NCI-H1105 treated with DMSO at 0.1 percent for 48 hours (cell line): ENCODE data around the gene NUDT7.

Source experiments
- DNase-seq: peaks from one replicate; lab custom pipeline; 2025; lab: John Stamatoyannopoulos, UW

The NUDT7 gene

DNA sequence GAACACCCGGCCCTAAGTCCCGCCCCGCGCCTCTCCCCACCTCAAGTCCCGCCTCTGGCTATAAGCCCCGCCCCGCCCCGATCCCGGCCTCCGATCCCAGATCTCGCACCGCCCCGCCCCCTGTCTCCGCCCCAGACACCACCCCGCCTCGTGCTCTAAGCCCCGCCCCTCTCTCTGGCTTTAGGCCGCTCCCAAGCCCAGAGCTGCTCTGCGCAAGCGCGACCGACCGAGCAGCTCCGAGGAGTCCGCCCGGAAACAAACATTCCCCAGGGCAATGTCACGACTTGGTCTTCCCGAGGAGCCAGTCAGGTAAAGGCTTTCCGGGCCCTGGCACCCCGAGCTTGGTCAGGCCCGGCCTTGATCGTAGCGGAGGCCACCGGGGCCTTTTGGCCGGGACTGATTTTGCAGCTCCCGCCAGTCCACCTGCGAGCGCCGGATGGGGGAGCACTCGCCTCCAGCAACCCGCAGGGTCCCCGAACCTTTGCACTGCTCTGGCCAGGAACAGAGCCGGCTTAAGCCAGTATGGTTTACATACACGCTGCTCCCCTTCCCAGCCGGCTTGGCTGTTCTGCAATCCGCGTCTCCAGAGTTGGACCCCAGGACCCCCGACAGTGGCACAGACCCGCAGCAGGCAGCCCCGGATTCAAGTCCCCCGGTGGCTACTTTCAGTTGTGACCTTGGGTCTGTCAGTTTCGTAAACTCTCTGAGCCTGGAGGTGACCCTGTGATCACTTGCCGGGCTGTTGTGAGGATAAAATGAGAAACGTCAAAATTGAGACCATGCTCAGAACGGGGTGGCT lies at the start of gene NUDT7:
Gene NUDT7 (plus strand): TSS at position 206 of the 799 bp plus-strand sequence. CDS start 69 bp downstream, at position 275.
- peak; percentile 55 for DNase-seq

DNA sequence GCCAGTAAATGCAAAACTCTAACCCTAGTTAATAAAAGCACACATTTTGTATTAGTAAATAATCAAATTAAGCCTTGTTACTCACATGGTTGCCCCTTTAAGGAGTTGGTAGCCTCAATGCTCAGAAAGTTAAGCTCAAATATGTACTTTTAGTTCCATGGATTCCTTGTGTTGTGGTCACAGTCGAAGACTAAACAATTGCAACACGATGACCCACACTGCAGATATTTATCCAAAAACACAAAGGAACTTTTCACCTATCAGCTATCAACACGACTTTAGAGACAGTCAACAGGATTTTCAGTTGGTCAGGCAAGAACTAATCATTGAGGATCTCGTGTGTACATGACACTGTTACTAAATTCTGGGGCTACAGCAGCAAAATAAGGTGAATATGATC lies 47.4 kb upstream of the NUDT7 start:
- no peak for DNase-seq

DNA sequence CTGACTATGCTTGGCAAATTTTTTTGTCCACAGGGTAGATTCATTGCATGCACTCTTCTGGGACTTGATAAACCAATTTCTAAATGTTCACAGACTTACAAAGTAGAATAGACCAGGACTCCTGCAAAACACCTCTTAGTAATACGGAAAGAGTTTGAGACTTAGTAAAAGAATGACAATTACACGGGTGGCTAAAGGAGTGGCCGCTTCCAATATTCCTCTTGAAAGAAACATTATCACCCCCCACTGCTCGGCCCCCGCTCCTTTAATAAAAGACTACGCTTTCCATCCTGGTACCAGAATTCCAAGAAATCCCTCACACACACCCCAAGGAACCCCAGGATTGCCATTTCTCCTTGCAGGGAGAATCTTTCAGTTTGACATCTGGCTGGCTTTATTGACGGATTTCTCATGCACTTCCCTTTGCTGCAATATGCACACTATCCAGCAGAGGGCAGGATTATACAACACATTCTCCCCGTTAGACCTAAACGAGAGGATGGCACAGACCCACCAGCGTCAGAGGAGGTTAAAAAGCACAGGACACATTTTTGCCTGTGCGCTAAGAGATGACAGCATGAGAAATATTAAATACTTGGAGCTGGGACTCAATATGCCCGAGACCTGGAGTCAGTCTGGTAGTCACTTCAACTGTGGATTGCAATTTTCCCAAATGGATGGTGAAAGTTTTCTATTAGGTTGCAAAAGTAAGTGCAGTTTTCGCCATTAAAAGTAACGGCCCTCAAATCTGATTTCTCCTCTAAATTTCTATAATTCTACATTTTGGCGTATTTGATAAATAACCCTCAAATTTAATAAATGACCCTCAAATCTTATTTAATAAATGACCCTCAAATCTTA lies 46.6 kb upstream of the NUDT7 start:
- peak; percentile 28 for DNase-seq

DNA sequence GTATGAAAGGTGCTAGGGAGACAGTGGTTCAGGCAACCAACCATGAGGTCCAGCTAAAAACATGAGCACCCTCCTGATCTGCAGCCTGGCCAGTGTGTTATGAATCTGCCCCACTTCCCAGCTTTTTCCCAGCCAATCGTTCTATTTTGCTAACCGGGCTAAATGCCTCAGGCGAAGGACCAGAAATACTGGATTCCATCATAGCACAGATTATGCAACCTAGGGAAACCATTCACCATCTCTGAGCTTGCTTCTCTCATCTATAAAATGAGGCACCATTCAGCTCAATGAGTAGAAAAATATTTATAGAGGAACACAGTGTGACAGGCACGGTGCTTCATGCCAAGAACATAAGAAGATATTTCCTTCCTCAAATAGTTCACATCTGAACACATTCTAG lies 45.2 kb upstream of the NUDT7 start:
- no peak for DNase-seq

DNA sequence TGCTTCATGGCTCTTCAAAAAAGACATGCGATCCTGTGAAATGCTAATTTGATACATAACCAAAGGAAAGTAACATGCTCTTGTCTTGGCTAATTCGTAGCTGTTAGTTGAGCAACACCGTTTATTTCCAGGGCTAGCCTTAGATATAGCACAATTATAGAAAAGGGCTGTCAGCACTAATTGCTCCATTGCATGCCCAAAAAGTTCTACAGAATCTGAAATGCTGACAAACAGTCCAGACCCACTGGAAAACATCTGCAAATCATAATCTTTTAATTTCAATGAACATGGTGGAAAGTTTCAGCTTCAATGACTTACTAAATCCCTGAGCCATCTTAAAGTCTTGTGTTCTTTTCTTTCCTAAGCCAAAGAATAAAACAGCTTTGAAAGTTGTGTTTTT lies 42.9 kb upstream of the NUDT7 start:
- DNase-seq = no peak

DNA sequence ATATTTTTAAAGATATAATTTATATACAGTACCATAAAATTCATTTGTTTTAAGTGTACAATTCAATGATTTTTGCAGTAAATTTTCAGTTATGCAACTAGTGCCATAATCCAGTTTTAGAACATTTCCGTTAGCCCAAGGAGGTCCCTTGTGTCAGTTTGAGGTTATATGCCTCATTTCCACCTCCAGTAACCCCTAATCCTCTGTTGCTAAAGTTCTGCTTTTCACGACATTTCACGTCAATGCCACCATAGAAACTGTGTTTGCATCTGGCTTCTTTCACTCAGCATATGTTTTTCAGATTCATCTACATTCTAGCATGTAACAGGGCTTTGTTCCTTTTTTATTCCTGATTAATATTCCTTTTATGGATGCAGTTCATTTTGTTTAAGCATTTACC lies 42.4 kb upstream of the NUDT7 start:
- no peak for DNase-seq

DNA sequence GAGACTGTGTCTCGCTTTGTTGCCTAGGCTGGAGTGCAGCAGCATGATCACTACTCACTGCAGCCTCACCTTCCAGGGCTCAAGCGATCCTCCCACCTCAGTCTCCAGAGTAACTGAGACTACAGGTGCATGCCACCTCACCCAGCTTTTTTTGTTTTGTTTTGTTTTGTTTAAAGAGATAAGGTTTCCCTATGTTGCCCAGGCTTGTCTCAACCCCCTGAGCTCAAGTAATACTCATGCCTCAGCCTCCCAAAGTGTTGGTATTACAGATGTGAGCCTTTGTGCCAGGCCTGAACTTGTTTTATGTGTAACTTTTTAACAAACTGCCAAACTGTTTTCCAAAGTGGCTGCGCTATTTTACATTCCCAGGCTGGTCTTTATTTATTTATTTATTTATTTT lies 41.8 kb upstream of the NUDT7 start:
- DNase-seq = no peak

DNA sequence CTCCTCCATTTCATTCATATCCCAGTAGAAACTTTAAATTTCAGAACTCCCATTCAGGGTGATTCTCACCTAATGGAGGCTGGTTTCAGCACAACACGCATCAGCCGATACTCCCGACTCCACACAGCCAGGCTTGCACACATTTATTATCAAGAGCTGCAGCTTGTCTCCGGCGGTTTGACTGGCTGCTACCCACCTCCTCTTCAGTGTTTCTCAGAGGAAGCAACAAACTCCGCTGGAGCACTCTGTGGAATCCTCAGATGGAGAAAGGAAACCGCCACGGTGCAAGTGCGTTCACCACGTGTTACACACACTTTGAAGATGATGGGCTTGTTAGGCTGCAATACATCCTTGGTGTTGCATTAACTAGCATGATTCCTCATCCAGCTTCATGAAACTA lies 39.7 kb upstream of the NUDT7 start:
- DNase-seq = no peak

DNA sequence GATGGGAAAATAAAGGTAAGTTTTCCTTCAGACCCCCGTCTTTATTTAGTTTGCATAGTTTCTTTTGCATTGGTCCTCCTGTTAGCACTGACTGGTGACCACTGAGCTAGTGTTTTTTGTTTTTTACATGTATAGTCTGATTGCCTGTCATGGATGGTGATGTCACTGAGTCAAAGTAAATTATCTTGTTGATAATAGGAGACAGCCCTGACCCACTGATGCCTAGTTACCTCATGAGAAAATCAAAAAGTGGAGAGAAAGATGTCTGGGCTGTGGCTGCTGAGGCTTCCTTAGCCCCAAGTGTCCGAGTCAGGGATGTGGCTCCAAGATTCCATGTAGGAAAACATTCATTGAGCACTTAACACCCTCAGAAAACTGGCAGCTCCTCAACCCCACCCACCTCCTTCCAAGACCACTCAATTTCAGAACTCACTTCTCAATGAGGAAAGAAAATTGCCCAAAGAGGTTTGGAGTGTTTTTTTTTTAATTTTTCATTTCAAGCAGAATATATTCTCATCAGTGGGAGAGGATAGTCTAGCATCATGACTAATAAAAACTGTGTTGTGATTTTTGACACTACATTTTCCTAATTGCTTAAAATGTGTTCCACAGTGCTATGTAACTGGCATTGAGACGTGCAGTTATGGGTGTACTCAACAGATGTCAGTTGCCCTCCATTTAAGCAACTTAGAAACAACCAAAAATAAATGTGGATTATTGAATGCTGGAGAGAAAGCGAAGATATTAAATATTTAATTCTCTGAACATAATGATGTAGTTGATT lies 38.7 kb upstream of the NUDT7 start:
- DNase-seq = no peak

DNA sequence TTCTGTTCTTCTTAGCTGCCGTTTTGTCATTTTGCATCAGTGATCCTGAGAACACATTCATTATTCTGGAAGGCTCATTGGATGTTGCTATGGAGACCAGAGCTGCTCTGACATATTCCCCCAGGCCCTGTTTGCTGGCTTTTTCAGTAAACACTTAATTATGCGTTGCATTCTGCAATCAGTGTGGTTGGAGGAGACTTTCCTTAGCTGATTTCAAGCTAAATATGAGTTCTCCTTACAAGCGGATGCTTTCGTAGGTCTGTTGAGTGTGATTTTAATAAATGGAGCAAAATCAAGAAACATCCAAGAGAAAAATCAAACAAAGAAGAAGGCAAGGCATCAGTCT lies 38.2 kb upstream of the NUDT7 start:
- peak; percentile 41 for DNase-seq

DNA sequence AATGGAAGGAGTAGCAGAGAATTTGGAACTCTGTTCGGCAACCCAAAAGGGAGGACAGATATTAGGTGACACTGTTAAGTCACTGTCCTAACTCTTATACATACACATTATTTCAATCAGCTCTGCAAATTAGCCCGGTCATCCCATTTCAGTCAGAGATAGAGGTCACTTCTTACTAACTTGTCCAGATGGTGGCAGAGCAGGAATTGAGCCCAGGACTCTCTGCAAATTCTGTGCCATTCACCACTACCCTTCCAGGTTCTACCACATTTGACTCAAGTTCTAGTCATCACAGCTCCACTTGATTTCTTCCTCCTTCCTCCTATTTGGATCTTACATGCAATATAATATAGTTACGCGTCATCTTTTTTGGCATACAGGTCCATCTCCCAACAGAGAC lies 35.9 kb upstream of the NUDT7 start:
- no peak for DNase-seq

DNA sequence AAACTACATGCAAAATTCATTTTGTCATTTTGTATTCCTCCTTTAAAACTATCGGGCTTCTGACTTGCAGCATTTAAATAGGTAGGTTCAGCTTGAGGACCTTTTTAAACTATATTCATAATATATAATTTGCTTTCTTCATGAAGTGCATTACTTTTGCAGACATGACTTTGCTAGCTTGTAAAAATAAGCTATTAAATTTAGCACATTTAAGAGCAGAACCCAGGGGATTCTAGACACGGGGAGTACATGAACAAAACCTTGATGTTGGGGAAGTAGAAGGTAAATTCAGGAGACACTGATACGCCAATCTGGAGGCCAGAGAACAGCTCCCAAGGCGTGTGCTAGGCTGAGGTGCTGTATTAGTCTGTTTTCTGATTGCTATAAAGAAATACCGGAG lies 32.3 kb upstream of the NUDT7 start:
- DNase-seq = no peak

DNA sequence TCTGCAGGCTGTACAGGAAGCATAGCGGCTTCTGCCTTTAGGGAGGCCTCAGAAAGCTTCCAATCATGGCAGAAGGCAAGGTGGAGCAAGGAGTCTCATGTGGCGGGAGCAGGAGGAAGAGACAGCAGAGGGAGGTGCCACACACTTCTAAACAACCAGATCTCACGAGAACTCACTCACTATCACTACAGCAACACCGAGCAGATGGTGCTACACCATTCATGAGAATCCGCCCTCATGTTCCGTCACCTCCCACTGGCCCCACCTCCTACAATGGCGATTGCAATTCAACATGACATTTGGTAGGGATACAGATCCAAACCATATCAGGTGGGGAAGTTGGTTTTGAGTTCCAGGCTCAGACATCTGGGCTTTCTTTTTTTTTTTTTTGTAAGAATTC lies 31.9 kb upstream of the NUDT7 start:
- DNase-seq = no peak

DNA sequence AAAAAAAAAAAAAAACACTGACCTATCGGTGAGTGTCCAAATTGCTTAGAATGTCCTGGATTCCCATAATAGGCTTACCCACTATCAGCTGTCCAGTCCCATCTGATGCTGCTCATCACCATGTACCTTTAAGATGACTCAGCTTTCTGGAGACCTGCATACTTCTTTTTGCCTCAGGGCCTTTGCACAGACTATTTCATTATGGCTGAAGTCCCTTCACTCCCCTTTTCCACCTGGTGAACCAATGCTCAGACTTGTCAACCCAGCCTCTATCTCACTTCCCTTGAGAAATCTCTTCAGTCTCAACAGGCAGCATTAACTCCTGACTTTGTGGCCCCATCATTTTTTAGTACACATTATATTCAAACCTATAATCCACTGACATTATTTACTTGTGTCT lies 29.7 kb upstream of the NUDT7 start:
- DNase-seq = no peak

DNA sequence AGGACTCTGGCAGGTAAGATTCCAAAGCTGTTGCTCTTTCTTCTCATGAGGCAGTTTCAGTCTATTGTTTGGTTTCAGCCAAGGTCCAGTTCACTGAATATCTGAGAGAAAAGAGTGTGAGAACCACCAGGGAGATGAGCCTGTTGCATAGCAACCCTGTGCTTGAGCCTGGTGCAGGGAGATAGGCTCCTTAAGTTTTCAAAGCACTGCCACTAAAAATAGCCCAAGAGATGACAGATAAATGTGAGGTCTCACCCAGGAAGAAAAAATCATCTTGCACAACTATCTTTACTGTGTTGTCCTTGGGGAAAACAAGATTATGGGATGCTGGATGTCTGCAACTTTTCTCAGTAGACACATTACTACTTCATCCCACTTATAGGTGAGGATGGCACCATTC lies 26.2 kb upstream of the NUDT7 start:
- DNase-seq = no peak

DNA sequence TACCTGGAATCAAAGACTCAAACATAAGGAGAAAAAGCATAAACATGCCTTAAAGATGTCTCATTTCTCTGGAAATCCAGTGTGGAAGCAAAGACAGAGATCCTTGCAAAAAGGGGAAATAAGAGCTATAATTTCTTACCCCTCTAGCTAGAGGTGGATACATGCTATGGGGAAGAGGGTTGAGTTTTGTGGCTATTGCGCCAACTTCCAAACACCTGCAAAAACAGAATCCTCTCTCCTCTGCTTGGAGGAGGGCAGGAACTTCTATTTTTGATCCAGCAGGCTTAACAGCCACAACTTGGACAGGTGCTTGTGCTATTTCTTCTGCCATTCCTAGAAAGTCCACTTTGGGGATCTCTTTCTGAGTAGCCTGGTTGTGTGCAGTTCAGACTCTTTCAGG lies 21.5 kb upstream of the NUDT7 start:
- no peak for DNase-seq

DNA sequence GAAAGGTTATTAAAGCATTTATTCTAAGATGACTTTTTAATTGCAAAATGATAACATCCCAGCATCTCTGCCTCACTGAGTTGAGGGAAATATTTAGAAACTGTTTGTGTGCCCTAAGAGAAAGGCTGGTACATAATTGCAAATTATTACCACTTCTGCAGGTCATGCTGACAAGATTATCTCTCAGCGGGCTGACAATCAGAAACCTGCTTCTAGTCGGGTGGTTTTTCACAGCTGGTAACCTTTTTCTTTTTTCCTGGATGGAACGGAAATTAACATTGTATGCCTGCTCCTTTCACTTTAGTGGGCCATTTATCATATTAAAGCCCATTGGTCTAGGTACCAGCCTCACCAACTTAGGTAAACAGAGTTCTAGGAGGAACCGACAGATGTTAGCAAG lies 17.0 kb upstream of the NUDT7 start:
- DNase-seq = no peak

DNA sequence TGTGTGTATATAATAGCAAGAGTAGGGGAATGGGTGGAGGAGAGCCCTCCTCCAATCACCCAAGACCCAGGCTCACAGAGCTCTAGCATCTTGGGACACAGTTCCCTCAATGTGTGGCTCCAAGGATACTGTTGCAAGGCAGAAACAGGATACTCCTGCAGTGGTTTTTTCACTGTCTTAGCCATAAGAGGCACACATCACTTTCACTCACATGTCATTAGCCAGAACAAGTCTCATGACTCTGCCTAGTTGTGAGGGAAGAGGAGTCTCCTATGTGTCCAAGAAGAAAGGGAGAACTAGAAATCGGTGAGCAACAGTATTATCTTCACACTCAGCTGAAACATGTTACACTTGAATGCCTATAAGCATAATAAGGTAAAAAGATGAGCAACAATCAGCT lies 11.1 kb upstream of the NUDT7 start:
- no peak for DNase-seq

DNA sequence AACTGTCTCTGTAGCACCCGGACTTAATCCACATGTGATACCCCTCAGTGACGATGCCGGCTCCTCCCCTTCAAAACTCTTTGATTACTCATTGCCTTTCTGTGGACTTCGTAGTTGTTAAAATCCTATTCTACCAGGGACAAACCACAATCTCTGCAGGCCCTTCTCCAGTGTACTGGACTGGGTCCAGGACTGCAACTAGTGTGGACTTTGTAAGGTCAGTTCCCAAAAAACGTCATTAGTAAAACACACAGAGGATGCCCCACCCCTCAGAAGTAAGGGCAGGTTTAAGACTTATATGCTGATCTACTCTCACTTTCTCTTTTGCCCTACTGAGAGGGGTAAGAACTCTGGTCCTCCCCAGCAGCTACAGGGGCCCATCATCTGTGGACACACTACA lies 10.5 kb upstream of the NUDT7 start:
- DNase-seq = no peak

DNA sequence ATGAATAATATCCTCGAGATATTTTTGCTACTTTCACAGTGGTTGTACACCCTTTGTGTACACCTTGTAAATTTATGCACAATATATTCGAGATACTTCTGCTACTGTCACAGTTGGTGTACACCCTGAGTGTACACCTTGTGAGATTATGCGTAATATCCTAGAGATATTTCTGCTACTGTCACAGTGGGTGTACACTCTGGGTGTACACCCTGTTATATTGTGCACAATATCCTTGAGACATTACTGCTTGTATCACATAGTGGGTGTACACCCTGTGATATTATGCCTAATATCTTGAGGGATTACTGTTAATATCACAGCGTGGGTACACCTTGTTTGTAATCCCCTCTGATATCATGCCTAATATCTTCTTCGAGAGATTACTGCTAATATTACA lies 7.2 kb upstream of the NUDT7 start:
- DNase-seq = no peak

DNA sequence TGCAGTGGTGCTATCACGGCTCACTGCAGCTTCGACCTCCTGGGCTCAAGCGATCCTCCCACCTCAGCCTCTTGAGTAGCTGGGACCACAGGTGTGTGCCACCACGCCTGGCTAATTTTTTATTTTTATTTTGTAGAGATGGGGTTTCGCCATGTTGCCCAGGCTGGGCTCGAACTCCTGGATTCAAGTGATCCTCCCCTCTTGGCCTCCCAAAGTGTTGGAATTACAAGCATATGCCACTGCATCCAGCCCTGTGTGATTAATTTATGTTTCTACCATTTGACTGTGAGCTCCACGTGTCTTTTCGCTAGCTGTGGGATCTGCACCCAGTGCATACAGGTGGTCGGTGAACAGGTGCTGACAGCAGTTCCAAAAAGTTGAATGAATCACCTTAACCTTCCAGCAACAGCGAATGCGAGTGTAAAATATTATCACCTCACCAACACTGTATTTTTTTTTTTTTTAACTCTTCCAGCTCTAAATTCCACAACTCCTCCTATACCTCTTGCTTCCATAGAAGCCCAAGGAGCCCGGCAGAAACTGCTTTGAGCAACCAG lies 484 bp upstream of the NUDT7 start:
- DNase-seq = no peak

DNA sequence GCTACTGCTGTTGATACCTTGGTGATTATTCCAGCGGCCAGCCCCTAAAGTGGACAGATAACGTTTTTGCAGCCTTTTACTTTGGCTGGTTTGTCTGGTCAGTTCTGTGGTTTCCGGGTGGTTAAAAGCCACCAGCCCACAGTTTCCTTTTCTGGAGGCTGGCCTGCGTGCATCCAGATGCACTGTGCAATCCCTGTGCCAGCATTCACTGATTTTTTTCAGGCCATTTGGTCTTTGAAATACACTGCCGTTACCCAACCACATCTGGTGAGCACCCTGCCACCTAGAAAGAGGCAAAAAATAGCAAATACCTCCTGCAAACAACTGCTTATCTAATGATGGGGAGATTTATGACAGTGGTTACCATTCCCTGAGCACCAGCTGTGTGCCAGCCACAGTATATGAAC lies 797 bp downstream of the NUDT7 start:
- DNase-seq = no peak
